Renal cortical epithelial cell (primary cell): Measurements from ENCODE around the gene CPED1. TPM values are rescaled to one million over a fixed set of nuclear protein-coding genes. Genes with fewer than 3 reads are reported as not detected.
"Not testable (repeated sequence)": the region's sequence is repeated elsewhere in the genome, so short reads cannot be mapped to it uniquely, and the experiment has no call there.

Source experiments
- DNase-seq: peaks from one replicate; pipeline ENCODE4 v3.0.0-alpha.2; 2011; ENCODE audit warnings: low read depth
- total RNA-seq: library from RNA; depleted of rRNA; stranded (reverse); fragments of >200 nt; gene quantifications from 2 replicates; pipeline ENCODE4 v1.2.3, GENCODE V29; 2014

CPED1 gene
- total RNA-seq, 1 donor from 2014 or later: 1.1 TPM

DNA sequence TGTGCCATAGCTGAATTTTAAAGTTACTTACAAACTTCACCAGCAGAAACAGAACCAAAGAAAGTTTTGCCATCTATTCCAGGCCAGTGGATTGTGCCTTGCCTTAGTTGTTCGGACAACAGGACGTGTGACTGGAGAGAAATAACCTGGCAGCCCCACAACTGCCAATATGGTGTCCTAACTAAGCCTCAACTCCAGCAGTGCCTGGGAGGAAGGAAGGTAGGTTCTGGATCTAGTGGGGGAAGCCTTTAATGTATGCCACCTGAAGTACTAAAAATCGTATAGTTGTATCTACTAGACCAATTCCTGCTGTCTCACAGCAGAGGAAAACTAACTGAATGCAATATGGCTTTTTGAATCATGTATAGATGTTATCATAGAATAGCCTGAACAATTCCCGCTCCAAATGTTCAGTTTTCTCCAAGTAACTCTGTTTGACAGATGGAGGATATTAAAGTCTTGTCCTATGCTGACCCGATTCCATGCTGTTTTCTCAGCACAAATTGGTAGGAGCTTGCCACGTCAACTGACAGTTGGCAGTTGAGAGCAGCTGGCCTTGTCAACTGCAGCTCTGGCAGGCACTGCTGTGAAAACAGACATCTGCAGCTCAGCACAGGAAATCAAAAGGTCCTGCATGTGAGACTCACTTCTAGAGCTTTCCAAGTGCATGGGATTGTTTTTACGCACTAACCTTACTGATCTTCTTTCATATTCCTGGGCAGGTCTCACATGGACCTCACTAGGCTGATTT lies 255.8 kb downstream of the CPED1 start:
- no peak for DNase-seq

DNA sequence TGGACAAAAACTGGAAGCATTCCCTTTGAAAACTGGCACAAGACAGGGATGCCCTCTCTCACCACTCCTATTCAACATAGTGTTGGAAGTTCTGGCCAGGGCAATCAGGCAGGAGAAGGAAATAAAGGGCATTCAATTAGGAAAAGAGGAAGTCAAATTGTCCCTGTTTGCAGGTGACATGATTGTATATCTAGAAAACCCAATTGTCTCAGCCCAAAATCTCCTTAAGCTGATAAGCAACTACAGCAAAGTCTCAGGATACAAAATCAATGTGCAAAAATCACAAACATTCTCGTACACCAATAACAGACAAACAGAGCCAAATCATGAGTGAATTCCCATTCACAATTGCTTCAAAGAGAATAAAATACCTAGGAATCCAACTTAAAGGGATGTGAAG lies 262.9 kb downstream of the CPED1 start:
- DNase-seq: not testable (repeated sequence)

DNA sequence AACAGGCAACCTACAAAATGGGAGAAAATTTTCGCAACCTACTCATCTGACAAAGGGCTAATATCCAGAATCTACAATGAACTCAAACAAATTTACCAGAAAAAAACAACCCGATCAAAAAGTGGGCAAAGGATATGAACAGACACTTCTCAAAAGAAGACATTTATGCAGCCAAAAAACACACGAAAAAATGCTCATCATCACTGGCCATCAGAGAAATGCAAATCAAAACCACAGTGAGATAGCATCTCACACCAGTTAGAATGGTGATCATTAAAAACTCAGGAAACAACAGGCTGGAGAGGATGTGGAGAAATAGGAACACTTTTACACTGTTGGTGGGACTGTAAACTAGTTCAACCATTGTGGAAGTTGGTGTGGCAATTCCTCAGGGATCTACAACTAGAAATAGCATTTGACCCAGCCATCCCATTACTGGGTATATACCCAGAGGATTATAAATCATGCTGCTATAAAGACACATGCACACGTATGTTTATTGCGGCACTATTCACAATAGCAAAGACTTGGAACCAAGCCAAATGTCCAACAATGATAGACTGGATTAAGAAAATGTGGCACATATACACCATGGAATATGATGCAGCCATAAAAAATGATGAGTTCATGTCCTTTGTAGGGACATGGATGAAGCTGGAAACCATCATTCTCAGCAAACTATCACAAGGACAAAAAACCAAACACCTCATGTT lies 264.2 kb downstream of the CPED1 start:
- not testable (repeated sequence) for DNase-seq

DNA sequence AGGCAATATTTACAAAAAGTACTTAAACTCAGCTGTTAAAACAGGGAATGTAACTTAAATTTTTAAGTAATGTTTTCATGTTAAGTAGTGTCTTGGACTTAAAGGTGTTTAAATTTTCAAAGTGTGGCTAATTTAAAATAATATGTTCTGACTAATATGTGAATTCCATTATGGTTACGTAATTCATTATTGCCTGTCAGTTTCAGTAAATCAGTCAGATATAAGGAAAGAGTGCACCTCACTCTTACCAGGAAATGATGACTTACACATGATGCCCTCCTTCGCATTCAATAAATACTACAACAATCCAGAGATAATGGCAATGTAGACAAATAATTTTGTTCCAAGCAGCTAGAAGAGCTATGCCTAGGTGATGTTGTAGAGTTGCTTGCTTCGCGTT lies 271.3 kb downstream of the CPED1 start:
- no peak for DNase-seq

DNA sequence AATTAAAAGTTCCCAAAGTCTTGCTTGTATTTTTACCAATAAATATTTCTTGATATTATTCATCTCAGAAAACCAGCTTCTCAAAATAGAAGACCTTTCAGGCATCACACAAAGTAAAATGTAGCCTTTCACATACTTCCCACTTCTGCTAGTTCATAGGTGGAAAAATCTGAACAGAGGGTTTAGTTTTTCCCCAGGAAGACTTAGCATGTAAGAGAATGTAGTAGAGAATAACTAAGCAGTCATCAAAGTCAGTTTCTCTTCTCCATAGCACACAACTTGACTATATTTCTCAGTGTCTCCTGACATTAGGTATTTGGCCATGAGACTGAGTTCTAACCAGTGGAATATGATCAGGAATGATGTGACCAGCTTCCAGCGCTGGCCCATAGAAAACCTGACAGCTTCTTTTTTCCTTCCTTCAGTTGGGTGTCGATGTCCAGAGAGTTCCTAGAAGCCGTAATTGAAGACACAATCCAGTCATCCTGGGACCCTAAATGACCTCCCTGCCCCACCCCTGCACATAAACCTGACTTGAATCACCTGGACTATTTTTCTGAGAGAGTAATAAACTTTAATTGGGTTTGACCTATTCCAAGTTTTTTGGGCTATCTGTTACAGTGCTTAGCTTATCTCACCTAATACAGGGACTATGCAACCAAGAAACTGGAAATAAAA lies 272.8 kb downstream of the CPED1 start:
- no peak for DNase-seq

DNA sequence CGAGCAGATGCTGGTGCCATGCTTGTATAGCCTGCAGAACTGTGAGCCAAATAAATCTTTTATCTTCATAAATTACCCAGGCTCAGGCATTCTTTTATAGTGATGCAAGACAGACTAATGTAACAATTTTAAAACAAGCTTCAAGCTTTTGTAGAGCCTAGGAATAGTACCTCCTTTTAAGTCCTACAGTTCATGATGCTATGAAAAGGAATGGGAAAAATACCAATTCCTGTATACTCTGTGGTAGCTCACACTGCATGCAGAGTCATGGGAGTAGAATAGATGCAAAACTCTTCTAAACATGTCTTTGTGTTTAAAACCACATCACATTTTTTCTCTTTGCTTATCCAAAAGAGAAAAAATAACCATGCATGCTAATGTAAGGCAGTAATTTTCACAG lies 273.7 kb downstream of the CPED1 start:
- DNase-seq: no peak

DNA sequence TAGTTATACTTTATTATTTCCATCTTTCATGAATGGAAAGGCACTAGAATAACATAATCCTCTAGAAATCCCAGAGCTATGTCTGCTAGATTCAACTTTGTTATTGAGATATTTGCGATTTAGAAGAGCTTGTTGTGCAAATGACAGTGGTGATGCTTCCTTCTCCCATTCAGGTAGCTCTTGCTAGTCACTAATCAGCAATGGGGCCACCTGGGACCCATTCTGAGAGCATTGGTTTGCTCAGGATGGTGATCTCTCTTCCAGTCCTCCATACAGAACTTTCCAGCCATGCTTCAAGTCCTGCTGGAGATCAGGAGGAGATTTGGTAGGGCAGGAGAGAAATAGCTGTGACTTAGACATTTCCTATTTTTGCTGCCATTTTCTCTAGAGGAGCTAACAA lies 274.5 kb downstream of the CPED1 start:
- DNase-seq: no peak

DNA sequence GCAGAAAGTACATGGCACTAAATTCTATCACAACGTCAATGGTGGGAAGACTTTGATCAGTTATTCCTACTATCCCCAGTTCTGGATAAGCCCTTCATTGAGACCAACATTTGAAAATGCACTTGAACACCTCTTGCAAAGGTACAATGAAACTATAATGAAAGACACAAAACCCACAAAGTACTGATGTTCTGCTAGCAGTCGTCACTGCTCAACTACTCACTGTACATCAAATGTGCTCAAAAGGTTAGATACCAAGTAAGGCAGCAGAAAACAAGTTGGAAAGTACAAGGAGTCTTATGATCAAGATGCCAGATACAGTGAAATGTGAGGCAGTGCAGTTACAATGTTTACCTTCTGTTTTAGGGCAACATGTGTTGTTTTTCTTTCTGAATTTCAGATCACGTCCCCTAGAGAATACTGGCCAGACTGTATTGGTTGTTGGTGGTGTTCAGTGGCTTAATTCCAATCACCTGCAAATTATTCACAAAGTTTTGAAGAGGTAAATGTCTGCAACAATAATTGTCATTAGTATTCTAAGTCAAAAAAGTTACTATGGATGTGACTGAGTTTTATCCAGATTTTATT lies 277.9 kb downstream of the CPED1 start:
- DNase-seq: no peak

DNA sequence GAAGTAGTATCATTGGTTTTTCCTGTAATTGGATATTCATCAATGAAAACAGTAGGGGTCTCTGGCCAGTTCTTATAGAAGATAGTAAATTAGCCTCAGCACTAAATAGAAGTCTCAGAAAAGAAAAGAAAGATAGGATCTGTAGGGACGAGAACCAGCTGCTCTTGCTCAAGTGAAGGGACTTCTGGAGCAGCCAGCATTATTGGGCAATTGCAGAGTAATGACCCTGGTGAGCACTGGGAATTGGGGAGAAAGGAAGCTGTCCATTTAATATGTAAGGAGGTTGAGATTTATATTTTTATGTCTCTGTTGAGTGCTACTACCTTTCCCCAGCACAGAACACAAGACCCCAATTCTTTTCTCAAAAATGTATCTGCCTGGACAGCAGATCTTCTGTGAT lies 279.1 kb downstream of the CPED1 start:
- DNase-seq: no peak

DNA sequence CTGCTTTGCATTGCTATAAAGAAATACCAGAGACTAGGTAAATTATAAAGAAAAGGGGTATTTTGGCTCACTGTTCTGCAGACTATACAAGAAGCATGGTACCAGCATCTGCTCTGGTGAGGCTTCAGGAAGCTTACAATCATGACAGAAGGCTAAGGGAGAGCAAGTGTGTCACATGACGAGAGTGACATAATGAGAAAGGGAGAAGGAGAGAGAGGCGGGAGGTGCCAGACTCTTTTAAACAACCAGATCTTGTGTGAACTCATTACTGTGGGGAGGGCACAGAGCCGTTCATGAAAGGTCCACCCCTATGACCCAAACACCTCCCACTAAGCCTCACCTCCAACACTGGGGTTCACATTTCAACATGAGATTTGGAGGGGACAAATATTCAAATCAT lies 281.3 kb downstream of the CPED1 start:
- DNase-seq: no peak

DNA sequence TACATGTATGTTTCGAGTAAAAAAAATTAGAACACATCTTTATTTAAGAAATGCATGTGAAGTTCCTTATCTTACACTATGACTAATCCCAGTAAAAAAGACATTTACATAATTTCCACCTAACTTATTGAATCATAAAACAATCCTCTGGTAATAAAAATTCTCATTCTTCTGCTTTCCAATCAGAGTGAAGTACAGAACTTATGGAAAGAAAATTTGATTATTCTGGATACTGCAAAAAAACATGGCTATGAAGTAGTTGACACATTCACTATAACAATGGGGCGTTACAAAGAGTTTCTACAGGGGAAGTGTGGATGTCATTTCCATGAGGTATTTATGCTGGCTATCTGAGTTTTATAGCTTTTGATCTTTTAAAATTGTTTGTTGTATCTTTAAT lies 282.6 kb downstream of the CPED1 start:
- no peak for DNase-seq

DNA sequence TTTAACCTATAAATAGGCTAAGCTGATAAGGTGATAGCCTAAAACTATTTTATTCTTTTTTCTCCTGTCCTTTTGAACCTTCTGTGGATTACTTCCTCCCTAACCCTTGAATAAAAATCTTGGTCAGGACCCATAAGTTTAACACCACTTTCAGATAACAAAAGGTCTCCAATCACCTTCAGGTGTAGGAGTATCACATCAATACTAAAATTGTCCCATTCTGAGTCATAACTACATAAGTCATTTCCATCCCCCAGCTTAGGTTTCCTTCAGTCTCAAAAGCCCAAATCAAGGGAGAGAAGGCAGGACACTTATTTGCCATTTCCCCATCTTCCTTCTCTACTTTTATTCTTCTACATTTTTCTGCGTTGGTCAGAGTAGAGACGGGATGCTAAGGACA lies 283.4 kb downstream of the CPED1 start:
- no peak for DNase-seq

DNA sequence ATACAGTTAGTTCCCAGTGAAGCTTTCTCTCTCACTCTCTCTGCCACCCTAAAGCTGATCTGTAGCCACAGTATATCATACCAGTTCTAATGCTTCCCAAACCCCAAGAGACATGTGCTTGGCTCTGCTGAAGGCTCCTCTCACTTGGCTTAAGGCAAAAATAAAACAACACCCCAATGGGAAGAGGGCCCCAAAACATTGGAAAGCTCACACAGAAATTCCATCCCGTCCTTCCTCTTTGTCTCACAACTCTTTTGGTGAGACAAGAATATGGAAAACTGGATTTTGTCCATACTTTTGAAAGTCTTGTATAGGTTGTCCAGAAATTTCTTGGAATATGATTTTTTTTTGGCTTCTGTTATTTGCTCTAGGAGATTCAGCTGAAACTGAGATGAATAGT lies 284.2 kb downstream of the CPED1 start:
- no peak for DNase-seq

DNA sequence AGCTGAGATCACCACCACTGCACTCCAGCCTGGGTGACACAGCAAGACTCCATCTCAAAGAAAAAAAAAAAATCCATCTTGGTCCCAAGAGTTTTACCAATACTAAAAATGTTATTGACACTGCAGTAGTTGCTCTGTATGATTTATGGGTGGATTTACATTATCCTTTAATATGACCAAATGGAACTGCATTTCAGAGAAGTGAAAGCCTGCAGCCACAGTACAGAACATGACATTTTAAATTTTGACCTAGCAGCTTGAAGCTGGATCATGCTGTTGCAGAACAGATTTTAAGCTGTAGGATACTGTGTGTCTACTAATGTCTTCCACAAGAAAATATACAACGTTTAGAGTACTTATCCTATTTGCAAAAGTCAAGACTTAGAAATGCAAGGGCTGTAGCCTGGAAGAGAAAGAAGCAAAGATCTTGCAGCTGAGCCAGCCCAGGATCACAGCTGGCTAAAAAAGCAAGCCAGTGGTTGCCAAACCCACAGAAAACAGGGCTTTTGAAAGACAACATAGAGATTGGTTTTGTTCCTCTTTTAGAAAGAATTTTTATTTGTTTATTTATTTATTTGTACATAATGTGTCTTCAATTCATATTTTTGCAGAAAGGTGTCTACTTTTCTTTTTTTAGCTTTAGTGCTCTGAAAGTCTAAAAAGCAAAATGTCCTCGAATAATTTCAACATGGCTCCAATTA lies 285.1 kb downstream of the CPED1 start:
- DNase-seq: no peak

DNA sequence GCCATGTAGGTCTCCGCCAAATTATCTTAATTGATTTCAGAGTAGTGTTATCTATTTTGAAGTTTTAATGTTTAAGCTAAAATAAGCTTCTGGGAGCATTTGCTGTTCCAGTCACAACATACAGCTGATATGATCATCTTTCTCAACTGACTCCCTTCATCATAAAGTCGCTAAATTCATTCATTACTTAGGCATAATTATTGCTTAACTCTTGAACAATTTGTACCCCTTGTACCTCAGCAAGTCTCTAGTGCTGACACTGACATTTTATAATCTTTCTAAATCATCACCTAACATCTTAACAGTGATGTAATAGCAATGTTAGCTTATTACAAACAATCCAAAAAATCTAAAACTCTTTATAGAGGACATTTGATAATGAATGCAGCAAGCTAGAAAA lies 286.0 kb downstream of the CPED1 start:
- DNase-seq: no peak

DNA sequence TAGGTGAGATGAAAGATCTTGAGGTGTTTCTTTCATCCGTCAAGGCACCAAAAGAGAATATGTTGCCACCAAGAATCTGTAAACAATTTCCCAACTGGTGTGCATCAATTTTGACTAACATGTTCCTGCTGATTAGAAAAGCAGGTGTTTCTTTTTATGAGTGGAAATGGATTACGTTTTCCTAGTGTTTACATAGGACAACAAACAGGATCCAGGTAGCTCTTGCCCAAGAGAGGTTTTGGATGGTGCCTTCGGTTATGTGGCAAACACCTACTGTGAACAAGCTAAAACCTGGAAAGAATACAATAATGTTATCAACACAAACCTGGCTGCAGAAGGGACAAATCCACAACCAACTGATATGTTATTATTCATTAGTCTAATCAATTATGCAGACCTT lies 286.7 kb downstream of the CPED1 start:
- no peak for DNase-seq

DNA sequence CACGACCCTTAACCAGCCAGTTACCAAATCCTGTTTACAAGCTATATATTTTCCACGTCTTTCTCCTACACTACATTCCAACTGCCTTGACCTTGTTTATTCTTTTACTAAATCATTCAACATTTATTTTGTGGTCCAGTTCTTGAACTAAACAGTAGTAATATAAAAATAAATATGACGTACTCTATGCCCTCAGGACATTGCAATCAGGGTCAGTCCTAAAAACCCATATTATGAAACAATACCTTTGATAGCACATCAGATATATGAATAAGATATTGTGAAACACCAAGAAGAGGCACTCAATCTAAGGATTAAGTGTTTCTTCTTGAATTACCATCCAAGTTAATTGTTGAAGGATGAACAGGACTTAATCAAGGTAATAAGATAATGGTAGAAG lies 287.8 kb downstream of the CPED1 start:
- DNase-seq: no peak

DNA sequence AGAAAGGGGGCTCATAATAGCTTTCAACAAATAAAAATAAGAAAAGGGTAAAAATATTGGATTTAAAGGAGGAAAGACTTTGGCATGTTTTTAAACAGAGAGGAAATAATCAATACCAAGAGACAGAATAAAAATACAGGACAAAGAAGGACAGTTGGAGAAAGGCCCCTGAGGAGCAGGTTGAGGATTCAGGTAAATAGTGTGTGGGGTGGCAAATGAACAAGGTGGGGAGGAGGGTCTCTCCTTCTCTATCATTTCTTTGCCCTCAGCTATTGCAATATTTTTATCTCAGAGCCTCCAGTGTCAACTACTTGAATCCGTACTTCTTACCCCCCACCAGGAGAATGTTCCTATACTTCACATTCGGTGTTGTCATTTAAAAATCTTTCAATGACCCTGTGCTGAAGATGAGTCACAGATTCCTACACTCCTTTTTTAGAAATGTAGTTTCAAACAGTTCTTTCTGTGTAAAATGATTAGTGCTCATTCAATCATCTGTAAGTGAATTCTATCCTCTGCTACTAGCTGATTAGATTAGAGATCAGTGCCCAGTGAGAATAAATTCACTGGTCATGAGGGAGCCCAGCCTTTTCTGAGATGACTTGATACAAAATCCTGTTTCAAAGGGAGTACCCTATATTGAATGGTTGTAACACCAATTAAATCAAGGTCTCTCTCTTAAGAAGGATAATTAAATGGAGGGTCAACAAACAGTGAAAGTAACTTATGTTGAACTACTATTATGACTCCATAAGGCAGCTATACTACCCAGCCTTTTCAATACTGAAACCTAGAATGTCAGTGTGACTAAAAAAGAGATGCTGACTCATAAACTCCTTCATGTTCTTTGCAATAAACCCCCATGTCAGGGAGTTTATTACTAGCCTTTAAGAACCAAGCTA lies 289.9 kb downstream of the CPED1 start:
- DNase-seq: peak; percentile 79

DNA sequence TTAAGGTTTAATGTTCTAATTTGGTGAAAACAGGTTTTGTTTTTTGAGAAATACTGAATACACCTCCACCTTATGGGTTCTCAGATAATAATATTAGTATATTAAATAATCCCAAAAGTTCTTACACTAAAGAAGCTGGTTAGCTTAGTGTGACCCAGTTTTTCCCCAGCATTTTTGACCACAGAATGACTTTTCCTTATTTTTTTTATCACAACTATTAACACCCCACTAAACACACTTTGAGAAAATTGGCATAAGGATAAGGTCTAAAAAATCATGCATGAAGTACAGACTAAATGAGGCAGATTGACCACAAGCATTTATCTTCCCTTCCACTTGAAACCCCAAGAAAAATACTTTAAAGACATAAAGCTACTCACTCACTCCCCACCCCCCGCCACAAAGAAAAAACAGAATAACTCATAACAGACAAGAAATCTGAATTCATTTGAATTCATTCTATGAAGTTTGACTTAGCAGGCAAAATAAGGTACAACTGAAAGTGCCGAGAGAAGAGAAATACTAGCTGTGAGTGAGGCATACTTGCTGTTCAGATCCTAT lies 290.6 kb downstream of the CPED1 start:
- peak; percentile 46 for DNase-seq

DNA sequence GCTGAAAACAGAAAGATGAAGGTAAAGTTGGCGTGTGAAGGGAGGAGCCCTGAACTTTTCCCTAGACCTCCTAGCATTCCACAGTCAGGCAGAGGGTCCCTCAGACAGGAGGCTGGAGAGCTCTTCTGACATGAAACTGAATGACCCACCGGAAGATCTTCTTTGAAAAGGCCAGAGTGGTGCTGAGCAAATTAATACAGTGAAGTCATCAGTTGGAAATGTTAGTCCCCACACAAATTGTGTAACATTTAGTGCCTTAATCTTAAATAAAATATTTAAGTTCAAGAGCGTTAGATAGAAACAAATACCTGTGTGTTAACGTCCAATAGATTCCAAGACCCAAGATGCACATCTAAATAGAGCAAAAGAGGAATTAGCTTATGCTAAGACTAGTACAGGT lies 291.3 kb downstream of the CPED1 start:
- DNase-seq: no peak

DNA sequence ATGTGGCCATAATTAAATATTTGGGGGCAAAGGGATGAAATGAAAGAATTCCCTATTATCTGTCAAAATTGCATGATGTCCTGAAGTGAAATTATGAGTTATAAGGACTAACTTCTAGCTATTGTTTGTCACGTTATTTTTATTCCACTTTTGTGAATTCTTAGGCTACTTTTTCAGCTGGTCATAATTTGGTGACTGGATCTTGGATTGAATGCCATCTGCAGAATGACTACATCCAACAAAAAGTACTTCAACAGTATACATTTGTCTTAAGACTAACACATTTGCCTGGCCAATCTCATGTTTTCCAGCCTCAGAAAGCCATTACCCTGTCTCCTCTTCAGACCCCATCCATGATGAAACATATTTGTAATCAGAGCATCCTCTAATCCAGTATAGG lies 292.1 kb downstream of the CPED1 start:
- DNase-seq: no peak
